HepG2 (cell line): ENCODE measurements around the gene DAB2IP. TPM values are rescaled to one million over a fixed set of nuclear protein-coding genes. Genes with fewer than 3 reads are reported as not detected.

Source experiments
- ATAC-seq: fragments of 200-7000 bp; cut with Tn5 transposase; 3 replicates; pipeline ENCODE4 v1.9.1; 2020; ENCODE audit warnings: mild to moderate bottlenecking, moderate library complexity
- BruUV-seq: library from RNA; stranded (reverse); fragments of 400-500 nt; replicated peaks from 2 replicates; lab custom pipeline; 2021; lab: Mats Ljungman, UMichigan
- CTCF ChIA-PET: fragments of 300-600 bp; formaldehyde crosslinking; extraction: SDS; loops from one replicate; lab custom pipeline; 2021; ENCODE audit warnings: low total read pairs, inconsistent platforms, low intra/inter-chr PET ratio; lab: Yijun Ruan, JAX
- POLR2A ChIA-PET: fragments of 350-600 bp; sonication (Branson Sonifier 250); formaldehyde crosslinking; loops from one replicate; lab custom pipeline; 2020; ENCODE audit warnings: antibody characterized with exemption, inconsistent platforms; lab: Yijun Ruan, JAX
- DNase-seq: peaks from one replicate; pipeline ENCODE4 v3.0.0-alpha.2; 2015; ENCODE audit warnings: low spot score
- FAIRE-seq: peaks from 3 replicates; lab custom pipeline; 2011; peaks lifted over from hg19 to GRCh38; lab: Jason Lieb, UNC
- H2AFZ ChIP-seq: one replicate; pipeline ENCODE4 v1.6.1; 2011; ENCODE audit warnings: low read length, inconsistent platforms
- H3K27ac ChIP-seq: fragments of 300-600 bp; 3 replicates; pipeline ENCODE4 v1.8.0; 2011; ENCODE audit warnings: mixed run types, mild to moderate bottlenecking, mixed read lengths, low read length, inconsistent platforms; ENCODE audit not compliant: insufficient read depth; ENCODE audit errors: extremely low read length
- H3K27me3 ChIP-seq, 2 experiments: fragments of 200-600 bp in 1 of 2; 2 replicates in 1 of 2; 3 replicates in 1 of 2; pipeline versions ENCODE4 v1.6.0 to v1.8.0; 2011; ENCODE audit warnings: low read length in 2 of 2, mild to moderate bottlenecking in 2 of 2, moderate library complexity in 2 of 2, inconsistent platforms in 1 of 2; ENCODE audit not compliant: insufficient read depth in 2 of 2, control insufficient read depth in 1 of 2
- H3K36me3 ChIP-seq, 2 experiments: fragments of 200-600 bp in 1 of 2; replicated peaks in 1 of 2; 2 replicates in 1 of 2; 3 replicates in 1 of 2; pipeline versions ENCODE4 v1.5.1 to v1.8.0; 2011; ENCODE audit warnings: low read length in 2 of 2, inconsistent platforms in 1 of 2; ENCODE audit not compliant: insufficient read depth in 2 of 2, control insufficient read depth in 1 of 2
- H3K4me1 ChIP-seq: 2 replicates; pipeline ENCODE4 v1.5.1; 2012; ENCODE audit warnings: low read length, inconsistent platforms; ENCODE audit not compliant: insufficient read depth
- H3K4me2 ChIP-seq: 2 replicates; pipeline ENCODE4 v1.6.0; 2011; ENCODE audit warnings: low read depth, low read length, inconsistent platforms
- H3K4me3 ChIP-seq, 3 experiments: fragments of 200-600 bp in 1 of 3; sonication (generic), shearing (Covaris generic) in 1 of 3; replicated peaks in 1 of 3; 2 replicates each; pipeline ENCODE4 v1.5.1; 2011 to 2016; ENCODE audit warnings: low read length in 3 of 3, inconsistent platforms in 2 of 3, low read depth in 2 of 3, mild to moderate bottlenecking in 2 of 3, control low read depth in 1 of 3, mixed read lengths in 1 of 3; ENCODE audit not compliant: insufficient read depth in 1 of 3
- H3K79me2 ChIP-seq: one replicate; pipeline ENCODE4 v1.6.1; 2011; ENCODE audit warnings: low read length, inconsistent platforms; ENCODE audit not compliant: insufficient read depth
- H3K9ac ChIP-seq: 2 replicates; pipeline ENCODE4 v1.6.0; 2011; ENCODE audit warnings: mild to moderate bottlenecking, low read depth, low read length, inconsistent platforms; ENCODE audit not compliant: insufficient read depth
- H3K9me3 ChIP-seq: 2 replicates; pipeline ENCODE4 v1.5.1; 2012; ENCODE audit warnings: mild to moderate bottlenecking, low read length
- H4K20me1 ChIP-seq: 2 replicates; pipeline ENCODE4 v1.6.0; 2011; ENCODE audit warnings: inconsistent platforms, mild to moderate bottlenecking, low read length, moderate library complexity; ENCODE audit not compliant: insufficient read depth
- HBP1 ChIP-seq: IDR thresholded peaks from 2 replicates; pipeline ENCODE4 v1.6.1; 2016; ENCODE audit warnings: low read depth, control low read depth
- HNF4G ChIP-seq, 2 experiments: sonication (generic) in 1 of 2; formaldehyde crosslinking in 1 of 2; IDR thresholded peaks; 2 replicates each; pipeline versions ENCODE4 v1.4.0 to v1.6.1; 2011 to 2020; ENCODE audit warnings: borderline replicate concordance in 2 of 2, low read depth in 2 of 2, mild to moderate bottlenecking in 2 of 2, low read length in 1 of 2, missing genetic modification reagents in 1 of 2, moderate library complexity in 1 of 2
- JARID2 ChIP-seq: sonication (generic); formaldehyde crosslinking; IDR thresholded peaks from 2 replicates; pipeline ENCODE4 v1.8.1; 2023; ENCODE audit warnings: missing genetic modification reagents, inconsistent platforms; ENCODE audit not compliant: insufficient replicate concordance
- JUN ChIP-seq: sonication (generic); formaldehyde crosslinking; IDR thresholded peaks from 2 replicates; pipeline ENCODE4 v1.4.0; 2020; ENCODE audit warnings: mild to moderate bottlenecking, missing genetic modification reagents
- SMC3 ChIP-seq: IDR thresholded peaks from 2 replicates; pipeline ENCODE4 v1.6.1; 2011; ENCODE audit warnings: low read length, improper control_type of control experiment
- SNRNP70 ChIP-seq: fragments of 200-400 bp; formaldehyde crosslinking; IDR thresholded peaks from 2 replicates; pipeline ENCODE4 v1.6.1; 2017; ENCODE audit warnings: mild to moderate bottlenecking, low read depth, low read length, moderate library complexity
- ZFP41 ChIP-seq: sonication (generic); formaldehyde crosslinking; IDR thresholded peaks from 2 replicates; pipeline ENCODE4 v1.4.0; 2020; ENCODE audit warnings: mild to moderate bottlenecking, missing genetic modification reagents, borderline replicate concordance
- ZNF510 ChIP-seq: sonication (generic); formaldehyde crosslinking; IDR thresholded peaks from 2 replicates; pipeline ENCODE4 v1.4.0; 2020; ENCODE audit warnings: low read depth, mild to moderate bottlenecking, missing genetic modification reagents
- WGBS: methylation state at CpG from one replicate; pipeline ENCODE4 v1.1.6; 2017; ENCODE audit warnings: low lambda C conversion rate; 5-methylcytosine and 5-hydroxymethylcytosine counted together
- in situ Hi-C: cut with HindIII; loops from 2 replicates; pipeline ENCODE4 v1.10.0; 2017; ENCODE audit warnings: low pct_unique_long_range_greater_than_20kb; ENCODE audit not compliant: extremely low pct_ligation_motif_present
- intact Hi-C: fragments of 100-400 bp; cut with micrococcal nuclease; formaldehyde crosslinking; loops from one replicate; pipeline ENCODE4 v1.10.0; 2022; ENCODE audit not compliant: unreplicated experiment
- polyA plus RNA-seq, 8 experiments: library from polyadenylated mRNA; depleted of rRNA in 3 of 8; stranded (reverse) in 7 of 8; unstranded in 1 of 8; fragments of >200 nt; fragmentation: Illumina TruSeq in 4 of 8; extraction: Trizol in 4 of 8; gene quantifications; 2 replicates each; pipeline versions ENCODE4 v1.2.1 to v1.2.3, GENCODE V29; 2011 to 2016; ENCODE audit warnings: low read depth in 4 of 8, missing spikeins in 1 of 8, mixed read lengths in 1 of 8; ENCODE audit not compliant: insufficient read depth in 1 of 8
- total RNA-seq, 5 experiments: library from RNA; depleted of rRNA; stranded (reverse); fragments of >200 nt; fragmentation: Illumina TruSeq; extraction: Trizol; gene quantifications; 2 replicates each; pipeline ENCODE4 v1.2.3, GENCODE V29; 2016; ENCODE audit warnings: low read depth in 1 of 5
- TF ChIP-seq, protein P1 (sequence below): sonication (generic); formaldehyde crosslinking; conservative IDR thresholded peaks from 2 replicates; pipeline ENCODE4 v1.8.0; 2022; ENCODE audit warnings: mild to moderate bottlenecking, moderate library complexity, missing genetic modification reagents

DAB2IP gene
- total and polyA plus RNA-seq, 2 of the 13 experiments (the other 11 are each of a cell fraction or from before 2014, with no cell fraction given): 25.3 to 37.9 TPM

DNA sequence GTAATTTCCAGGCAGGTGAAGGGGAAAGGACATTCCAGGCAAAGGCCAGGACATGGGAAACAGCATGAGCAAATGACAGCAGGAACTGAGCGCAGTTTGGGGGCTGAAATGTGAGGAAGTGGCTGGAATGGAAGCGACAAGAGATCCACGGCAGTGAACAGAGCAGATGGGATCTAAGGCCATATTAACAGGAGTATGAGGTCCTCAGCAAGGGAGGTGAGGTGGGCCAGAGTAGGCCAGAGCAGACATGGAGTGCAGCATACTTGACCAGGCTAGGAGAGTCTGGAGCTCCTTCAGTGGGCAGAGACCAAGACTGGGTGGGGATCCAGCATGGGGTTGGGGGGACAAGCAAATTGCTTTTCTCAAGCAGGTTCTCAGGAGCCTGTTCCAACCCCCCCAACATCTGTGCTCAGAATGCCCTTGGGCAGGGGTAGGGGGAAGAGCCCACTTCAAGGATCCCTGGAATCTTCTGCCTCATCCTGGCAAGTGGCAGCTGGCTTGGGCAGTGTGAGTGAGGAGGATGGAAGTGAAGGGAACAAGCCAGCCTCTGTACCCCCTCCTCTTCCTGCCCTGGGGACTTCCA lies 34.5 kb downstream of the DAB2IP start:
- peaks cover 26% of the 10 kb centered on the region for H3K4me1 ChIP-seq
- 75% methylated on average over 3 of the region's 3 CpGs for WGBS
- ChIA-PET POLR2A (no interaction called here), CTCF (interaction anchor here (0.8 to 1.9 kb wide), 4 partner anchors 10 to 307 kb away, joined by 4 to 14 read pairs (median 8); no protein-coding TSS in a partner anchor)
- TF ChIP-seq HBP1 (CRISPR knock-in tag) (no peak), ZFP41 (CRISPR knock-in tag) (no peak), HNF4G (IDR thresholded peaks at IDR 0.05; ENCODE audit: borderline replicate concordance, low read depth, low read length) (no peak), HNF4G (CRISPR knock-in tag; IDR thresholded peaks at IDR 0.05; ENCODE audit: borderline replicate concordance, low read depth) (no peak), JARID2 (no peak), JUN (CRISPR knock-in tag) (no peak), SMC3 (no peak), ZNF510 (no peak), SNRNP70 (no peak)
- TF ChIP-seq, protein P1, sequence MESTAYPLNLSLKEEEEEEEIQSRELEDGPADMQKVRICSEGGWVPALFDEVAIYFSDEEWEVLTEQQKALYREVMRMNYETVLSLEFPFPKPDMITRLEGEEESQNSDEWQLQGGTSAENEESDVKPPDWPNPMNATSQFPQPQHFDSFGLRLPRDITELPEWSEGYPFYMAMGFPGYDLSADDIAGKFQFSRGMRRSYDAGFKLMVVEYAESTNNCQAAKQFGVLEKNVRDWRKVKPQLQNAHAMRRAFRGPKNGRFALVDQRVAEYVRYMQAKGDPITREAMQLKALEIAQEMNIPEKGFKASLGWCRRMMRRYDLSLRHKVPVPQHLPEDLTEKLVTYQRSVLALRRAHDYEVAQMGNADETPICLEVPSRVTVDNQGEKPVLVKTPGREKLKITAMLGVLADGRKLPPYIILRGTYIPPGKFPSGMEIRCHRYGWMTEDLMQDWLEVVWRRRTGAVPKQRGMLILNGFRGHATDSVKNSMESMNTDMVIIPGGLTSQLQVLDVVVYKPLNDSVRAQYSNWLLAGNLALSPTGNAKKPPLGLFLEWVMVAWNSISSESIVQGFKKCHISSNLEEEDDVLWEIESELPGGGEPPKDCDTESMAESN (CRISPR knock-in tag): no peak
- no peak overlapping the region for H2AFZ ChIP-seq
- H3K9me3 ChIP-seq: no peaks in the 10 kb centered on the region
- H4K20me1 ChIP-seq: no peaks in the 10 kb centered on the region
- H3K4me3 ChIP-seq: no peak overlapping the region
- FAIRE-seq (no peak), DNase-seq (no peak), ATAC-seq (no peak)
- no peak overlapping the region for H3K9ac ChIP-seq
- no peak overlapping the region for H3K4me2 ChIP-seq
- no TSS peak for BruUV-seq
- intact Hi-C loops (loop anchor here (2.0 kb wide), 1 partner anchor 139 kb away; no protein-coding TSS in a partner anchor), in situ Hi-C loops (loop anchor here (5.0 kb wide), 2 partner anchors 44 to 139 kb away; no protein-coding TSS in a partner anchor)
- H3K79me2 ChIP-seq: no peaks in the 10 kb centered on the region
- no peaks in the 10 kb centered on the region for H3K27me3 ChIP-seq
- no peak overlapping the region for H3K27ac ChIP-seq
- no peaks in the 10 kb centered on the region for H3K36me3 ChIP-seq
